Ovary (tissue), 1 donor: ENCODE data around the gene LDB3.

Source experiments
- EP300 ChIP-seq: sonication (generic); formaldehyde crosslinking; IDR thresholded peaks from one replicate; pipeline ENCODE4 v1.6.1; 2017; ENCODE audit warnings: antibody characterized with exemption
- POLR2A ChIP-seq: fragments of 450-650 bp; IDR thresholded peaks from one replicate; pipeline ENCODE4 v1.6.1; 2017; ENCODE audit warnings: antibody characterized with exemption, mild to moderate bottlenecking, moderate library complexity

- TF ChIP-seq EP300: no peak
- no peak for TF ChIP-seq POLR2A
Measured at GRCh38 chr10:86751477-86751876, 83.2 kb downstream of the LDB3 start.
